RWPE1 (cell line): Measurements from ENCODE around the gene TTYH2.

ENCODE experiments used
- CTCF ChIA-PET: fragments of 350-600 bp; sonication (Branson Sonifier 250); formaldehyde crosslinking; extraction: SDS; loops from one replicate; lab custom pipeline; 2021; lab: Yijun Ruan, JAX
- POLR2A ChIA-PET: fragments of 400-600 bp; formaldehyde crosslinking; extraction: SDS; loops from one replicate; lab custom pipeline; 2020; ENCODE audit warnings: antibody characterized with exemption; ENCODE audit not compliant: low non-redundant PET; lab: Yijun Ruan, JAX
- DNase-seq: peaks from one replicate; pipeline ENCODE4 v3.0.0; 2012; ENCODE audit warnings: low spot score
- H3K27ac ChIP-seq: fragments of 450-650 bp; 2 replicates; pipeline ENCODE4 v1.5.1; 2017
- TF ChIP-seq, protein P1 (sequence below): fragments of 450-650 bp; conservative IDR thresholded peaks from 2 replicates; pipeline ENCODE4 v1.5.1; 2017; ENCODE audit warnings: low read depth, mild to moderate bottlenecking

Gene TTYH2

DNA sequence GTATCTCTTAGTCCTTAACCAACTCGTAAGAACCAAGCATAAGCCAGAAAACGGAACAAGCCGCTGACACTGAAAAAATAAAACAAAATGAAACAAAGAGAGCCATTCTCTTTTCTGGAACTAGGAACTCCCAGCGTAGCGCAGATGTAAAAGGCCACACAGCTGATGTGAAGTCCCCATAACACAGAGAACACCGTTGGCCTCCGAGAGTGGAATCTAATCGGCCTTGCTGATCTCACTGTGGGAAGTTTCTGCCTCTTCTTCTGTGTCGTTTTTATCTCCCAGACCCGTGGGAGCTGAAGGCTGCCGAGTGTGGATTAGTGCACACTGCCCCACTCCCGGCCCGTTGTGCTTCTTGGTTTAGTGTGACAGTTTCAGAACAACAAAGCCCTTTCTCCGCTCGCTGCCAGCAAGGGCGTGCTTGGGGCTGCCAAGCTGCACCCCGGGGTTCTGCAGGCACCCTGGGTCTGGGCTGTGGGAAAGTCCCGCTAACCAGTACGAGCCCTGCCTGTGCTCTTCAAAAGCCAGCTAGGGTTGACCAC, 21.7 kb downstream of the TTYH2 start:
- ChIA-PET POLR2A (no interaction called here), CTCF (interaction anchor here (1.4 kb wide), 1 partner anchor 11 kb away, joined by 3 read pairs; no protein-coding TSS in a partner anchor)
- DNase-seq = no peak
- TF ChIP-seq, protein P1, sequence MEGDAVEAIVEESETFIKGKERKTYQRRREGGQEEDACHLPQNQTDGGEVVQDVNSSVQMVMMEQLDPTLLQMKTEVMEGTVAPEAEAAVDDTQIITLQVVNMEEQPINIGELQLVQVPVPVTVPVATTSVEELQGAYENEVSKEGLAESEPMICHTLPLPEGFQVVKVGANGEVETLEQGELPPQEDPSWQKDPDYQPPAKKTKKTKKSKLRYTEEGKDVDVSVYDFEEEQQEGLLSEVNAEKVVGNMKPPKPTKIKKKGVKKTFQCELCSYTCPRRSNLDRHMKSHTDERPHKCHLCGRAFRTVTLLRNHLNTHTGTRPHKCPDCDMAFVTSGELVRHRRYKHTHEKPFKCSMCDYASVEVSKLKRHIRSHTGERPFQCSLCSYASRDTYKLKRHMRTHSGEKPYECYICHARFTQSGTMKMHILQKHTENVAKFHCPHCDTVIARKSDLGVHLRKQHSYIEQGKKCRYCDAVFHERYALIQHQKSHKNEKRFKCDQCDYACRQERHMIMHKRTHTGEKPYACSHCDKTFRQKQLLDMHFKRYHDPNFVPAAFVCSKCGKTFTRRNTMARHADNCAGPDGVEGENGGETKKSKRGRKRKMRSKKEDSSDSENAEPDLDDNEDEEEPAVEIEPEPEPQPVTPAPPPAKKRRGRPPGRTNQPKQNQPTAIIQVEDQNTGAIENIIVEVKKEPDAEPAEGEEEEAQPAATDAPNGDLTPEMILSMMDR = no peak
- H3K27ac ChIP-seq = no peak overlapping the region

DNA sequence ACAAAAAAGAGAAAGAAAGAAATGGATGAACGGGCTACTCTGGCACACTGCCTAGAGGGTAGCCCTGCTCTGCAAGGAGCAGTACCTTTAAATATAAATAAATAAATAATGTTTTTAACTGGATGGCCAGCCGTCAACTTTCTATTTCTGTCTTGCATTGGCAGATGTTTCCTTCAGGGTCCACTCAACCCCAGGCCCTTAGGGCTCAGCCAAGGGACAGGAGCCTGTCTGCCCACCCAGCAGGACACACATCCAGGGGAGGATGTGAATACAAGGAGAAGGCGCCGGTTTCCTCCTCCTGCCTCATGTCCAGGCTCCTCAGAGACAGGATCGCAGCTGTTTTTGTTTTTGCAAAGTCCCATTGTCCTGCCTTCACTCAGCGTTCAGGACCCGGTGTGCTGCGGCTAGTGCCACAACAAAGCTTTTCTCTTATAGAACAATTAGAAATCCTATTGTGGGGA, 22.6 kb downstream of the TTYH2 start:
- no peak overlapping the region for H3K27ac ChIP-seq
- ChIA-PET POLR2A (no interaction called here), CTCF (no interaction called here)
- TF ChIP-seq, protein P1 = no peak
- no peak for DNase-seq

DNA sequence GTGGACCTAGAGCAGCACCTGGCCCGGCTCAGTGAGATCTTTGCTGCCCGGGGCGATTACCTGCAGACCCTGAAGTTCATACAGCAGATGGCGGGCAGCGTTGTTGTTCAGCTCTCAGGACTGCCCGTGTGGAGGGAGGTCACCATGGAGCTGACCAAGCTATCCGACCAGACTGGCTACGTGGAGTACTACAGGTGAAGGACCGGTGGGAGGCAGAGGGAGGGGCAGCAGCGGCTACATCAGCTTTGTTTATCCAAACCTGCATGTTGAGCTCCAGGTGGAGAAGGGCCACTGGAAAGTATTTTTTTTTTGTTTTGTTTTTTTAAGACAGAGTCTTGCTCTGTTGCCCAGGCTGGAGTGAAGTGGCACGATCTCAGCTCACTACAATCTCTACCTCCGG, 23.9 kb downstream of the TTYH2 start:
- POLR2A ChIA-PET = no interaction called here
- CTCF ChIA-PET = interaction anchor here (0.6 to 0.7 kb wide), 2 partner anchors 221 to 554 kb away, joined by 3 read pairs; no protein-coding TSS in a partner anchor
- DNase-seq = no peak
- no peak overlapping the region for H3K27ac ChIP-seq
- TF ChIP-seq, protein P1 = no peak

DNA sequence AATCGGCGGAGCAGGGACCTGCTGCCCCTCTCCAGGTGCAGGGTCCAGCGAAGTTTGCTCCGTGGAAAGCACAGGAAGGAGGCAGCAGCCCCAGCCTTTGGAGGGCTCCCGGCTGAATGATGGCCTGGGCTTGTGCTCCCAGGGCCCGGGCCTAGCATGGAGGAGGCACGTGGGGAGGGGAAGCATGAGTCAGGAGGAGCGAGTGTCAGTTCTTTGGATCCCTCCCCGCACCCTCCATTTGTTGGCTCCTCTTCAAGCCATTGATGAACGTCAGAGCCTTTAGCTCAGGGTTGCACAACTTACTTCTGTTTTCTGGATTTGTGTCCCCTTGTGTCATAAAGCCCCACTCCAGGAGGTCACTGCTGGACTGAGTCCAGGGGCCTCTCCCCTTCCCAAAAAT, 25.8 kb downstream of the TTYH2 start:
- POLR2A ChIA-PET = no interaction called here

DNA sequence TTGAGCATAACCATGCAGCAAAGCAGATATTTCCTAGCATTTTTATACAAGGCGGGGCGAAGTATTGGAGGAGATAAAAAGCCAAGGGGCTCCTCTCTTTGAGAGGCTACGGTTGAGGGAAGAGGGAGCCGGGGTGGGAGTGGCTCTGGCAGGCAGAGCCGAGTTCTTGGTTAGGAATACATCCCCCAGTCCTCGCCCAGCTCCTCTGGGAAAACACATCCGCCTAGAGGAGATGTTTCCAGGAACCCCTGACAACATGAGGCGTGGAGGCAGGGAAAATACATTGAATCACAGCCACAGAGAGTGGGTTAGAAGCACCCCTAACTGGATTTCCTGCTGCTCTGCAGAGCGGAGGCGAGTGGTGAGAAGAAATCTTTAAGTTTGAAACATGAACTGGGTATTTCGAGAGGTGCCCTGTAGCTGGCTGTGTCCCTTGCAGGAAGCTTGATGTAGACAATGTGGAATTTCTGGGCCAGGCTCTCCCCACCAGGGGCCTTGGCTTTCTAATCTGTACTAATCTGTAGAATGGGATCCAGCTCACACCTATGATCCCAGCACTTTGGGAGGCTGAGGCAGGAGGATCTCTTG, 27.3 kb downstream of the TTYH2 start:
- TF ChIP-seq, protein P1 = no peak

More for the DNA sequence above, 25.8 kb downstream of the TTYH2 start:
- DNase-seq = no peak
- TF ChIP-seq, protein P1 = no peak
- CTCF ChIA-PET = interaction anchor here (0.6 to 0.7 kb wide), 2 partner anchors 18 to 1377 kb away, joined by 3 to 4 read pairs; no protein-coding TSS in a partner anchor
- H3K27ac ChIP-seq = no peak overlapping the region

DNA sequence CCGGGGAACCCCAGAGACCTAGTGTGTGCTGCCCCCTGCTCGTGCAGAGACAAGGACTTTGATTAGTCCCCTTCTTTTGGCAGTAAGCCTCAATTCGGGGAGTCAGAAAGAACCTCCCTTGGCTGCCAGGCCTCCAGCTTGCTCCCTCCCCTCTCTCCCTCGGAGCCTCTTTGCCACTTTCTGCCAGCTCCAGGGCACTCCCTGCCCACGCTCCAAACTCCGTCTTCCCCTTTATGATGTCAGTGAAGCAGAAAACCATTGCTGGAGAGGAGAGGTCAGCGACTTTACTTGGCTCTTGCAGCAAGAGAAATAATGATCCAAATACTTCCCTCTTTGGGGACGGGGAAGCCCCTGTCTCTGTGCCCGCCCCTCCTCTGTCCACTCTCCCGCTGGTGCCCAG, 28.1 kb downstream of the TTYH2 start:
- CTCF ChIA-PET = interaction anchor here (0.9 kb wide), 1 partner anchor 10 kb away, joined by 3 read pairs; no protein-coding TSS in a partner anchor
- POLR2A ChIA-PET = no interaction called here
- H3K27ac ChIP-seq = no peak overlapping the region
- TF ChIP-seq, protein P1 = no peak
- no peak for DNase-seq

More for the DNA sequence above, 27.3 kb downstream of the TTYH2 start:
- DNase-seq = no peak
- no peak overlapping the region for H3K27ac ChIP-seq
- ChIA-PET POLR2A (no interaction called here), CTCF (interaction anchor here (0.9 to 1.1 kb wide), 2 partner anchors 11 to 12 kb away, joined by 3 read pairs; no protein-coding TSS in a partner anchor)
